Activated T-cell treated with anti-CD3 and anti-CD28 coated beads, Interleukin-2, amount 50 U/mL, for 72 hours (primary cell): ENCODE data around the gene SPNS2. TPM values are rescaled to one million over a fixed set of nuclear protein-coding genes. Genes with fewer than 3 reads are reported as not detected.

Experiments used
- ATAC-seq, 2 donors: fragments of 150-1000 bp; cut with Tn5 transposase; replicated peaks in 1 of 2; 2 replicates each; pipeline ENCODE4 v1.10.0; 2021; ENCODE audit warnings: moderate library complexity in 2 of 2, mild to moderate bottlenecking in 1 of 2
- DNase-seq, 2 donors: peaks; one replicate each; pipeline ENCODE4 v3.0.0; 2021 to 2022; ENCODE audit warnings: mixed read lengths in 1 of 2
- H3K27ac Mint-ChIP-seq: one replicate; pipeline ENCODE4 v1.8.0; 2022; ENCODE audit warnings: mild to moderate bottlenecking, moderate library complexity, mixed read lengths
- H3K27me3 Mint-ChIP-seq: one replicate; pipeline ENCODE4 v1.8.0; 2022; ENCODE audit warnings: low read depth, mixed read lengths
- H3K36me3 Mint-ChIP-seq, 2 donors: one replicate each; pipeline ENCODE4 v1.8.0; 2022; ENCODE audit warnings: mixed read lengths in 2 of 2, mild to moderate bottlenecking in 1 of 2; ENCODE audit not compliant: insufficient read depth in 2 of 2
- H3K4me1 Mint-ChIP-seq: one replicate; pipeline ENCODE4 v1.8.0; 2022; ENCODE audit warnings: low read depth, mixed read lengths
- H3K4me3 Mint-ChIP-seq, 2 donors: one replicate each; pipeline ENCODE4 v1.8.0; 2022; ENCODE audit warnings: mild to moderate bottlenecking in 2 of 2, mixed read lengths in 2 of 2, moderate library complexity in 2 of 2
- H3K9me3 Mint-ChIP-seq, 2 donors: one replicate each; pipeline ENCODE4 v1.8.0; 2022; ENCODE audit warnings: mixed read lengths in 2 of 2
- total RNA-seq, 2 donors: library from RNA; stranded (reverse); gene quantifications; one replicate each; pipeline ENCODE4 v1.2.3, GENCODE V29; 2022

The SPNS2 gene
- total RNA-seq, 2 donors from 2014 or later = 1.1 to 1.3 TPM

DNA sequence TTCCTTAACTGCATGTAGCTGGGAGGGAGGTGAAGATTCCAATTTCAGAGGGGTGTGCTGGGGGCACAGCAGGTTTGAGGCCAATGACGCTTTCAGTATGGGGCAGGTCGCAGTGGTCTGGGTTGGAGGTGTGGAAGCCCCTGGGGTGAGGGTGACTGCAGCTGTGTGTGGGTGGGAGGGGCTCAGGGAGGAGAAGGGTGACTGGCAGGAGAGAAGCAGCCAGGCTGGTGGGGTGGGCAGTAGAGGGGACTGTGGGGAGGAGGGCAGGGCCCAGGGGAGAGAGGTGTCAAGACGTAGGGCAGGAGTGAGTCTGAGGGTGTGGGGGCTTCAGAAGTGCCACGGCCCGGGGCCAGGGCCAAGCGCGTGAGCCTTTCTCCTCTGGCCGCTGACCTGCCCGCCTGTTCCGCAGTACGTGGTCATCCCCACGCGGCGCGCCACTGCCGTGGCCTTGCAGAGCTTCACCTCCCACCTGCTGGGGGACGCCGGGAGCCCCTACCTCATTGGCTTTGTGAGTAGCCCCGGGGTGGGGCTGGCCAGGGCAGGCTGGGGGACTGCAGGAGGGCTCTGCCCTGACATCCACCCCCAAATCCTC, 37.1 kb downstream of the SPNS2 start:
- Mint-ChIP-seq H3K27ac (no peak overlapping the region), H3K27me3 (peaks cover 7% of the 10 kb centered on the region), H3K9me3 (no peaks in the 10 kb centered on the region), H3K4me1 (no peaks in the 10 kb centered on the region), H3K4me3 (no peak overlapping the region), H3K36me3 (peaks cover 0 to 4% of the 10 kb centered on the region in 2 donors)
- ATAC-seq = no peak
- DNase-seq = no peak

DNA sequence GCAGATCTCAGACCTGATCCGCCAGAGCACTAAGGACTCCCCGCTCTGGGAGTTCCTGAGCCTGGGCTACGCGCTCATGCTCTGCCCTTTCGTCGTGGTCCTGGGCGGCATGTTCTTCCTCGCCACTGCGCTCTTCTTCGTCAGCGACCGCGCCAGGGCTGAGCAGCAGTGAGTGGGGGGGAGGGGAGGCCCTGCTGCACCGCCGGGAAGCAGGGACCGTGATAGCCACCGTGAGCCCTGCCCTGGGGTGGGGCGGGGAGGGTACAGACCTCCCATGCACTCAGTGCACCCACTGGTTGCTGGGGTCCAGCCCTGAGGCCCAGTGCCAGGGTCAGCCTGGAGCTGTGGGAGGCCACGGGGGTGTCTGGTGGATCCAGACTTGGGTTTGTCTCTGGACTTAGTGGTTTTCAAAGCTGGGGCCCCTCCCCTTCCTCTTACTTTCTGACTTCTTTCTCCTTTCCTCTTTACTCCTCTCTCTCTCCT, 37.6 kb downstream of the SPNS2 start:
- H3K9me3 Mint-ChIP-seq = no peaks in the 10 kb centered on the region
- no peaks in the 10 kb centered on the region for H3K4me1 Mint-ChIP-seq
- H3K36me3 Mint-ChIP-seq = peaks cover 0 to 5% of the 10 kb centered on the region in 2 donors
- DNase-seq (no peak), ATAC-seq (no peak)
- H3K27me3 Mint-ChIP-seq = peaks cover 7% of the 10 kb centered on the region
- no peak overlapping the region for H3K27ac Mint-ChIP-seq
- no peak overlapping the region for H3K4me3 Mint-ChIP-seq

DNA sequence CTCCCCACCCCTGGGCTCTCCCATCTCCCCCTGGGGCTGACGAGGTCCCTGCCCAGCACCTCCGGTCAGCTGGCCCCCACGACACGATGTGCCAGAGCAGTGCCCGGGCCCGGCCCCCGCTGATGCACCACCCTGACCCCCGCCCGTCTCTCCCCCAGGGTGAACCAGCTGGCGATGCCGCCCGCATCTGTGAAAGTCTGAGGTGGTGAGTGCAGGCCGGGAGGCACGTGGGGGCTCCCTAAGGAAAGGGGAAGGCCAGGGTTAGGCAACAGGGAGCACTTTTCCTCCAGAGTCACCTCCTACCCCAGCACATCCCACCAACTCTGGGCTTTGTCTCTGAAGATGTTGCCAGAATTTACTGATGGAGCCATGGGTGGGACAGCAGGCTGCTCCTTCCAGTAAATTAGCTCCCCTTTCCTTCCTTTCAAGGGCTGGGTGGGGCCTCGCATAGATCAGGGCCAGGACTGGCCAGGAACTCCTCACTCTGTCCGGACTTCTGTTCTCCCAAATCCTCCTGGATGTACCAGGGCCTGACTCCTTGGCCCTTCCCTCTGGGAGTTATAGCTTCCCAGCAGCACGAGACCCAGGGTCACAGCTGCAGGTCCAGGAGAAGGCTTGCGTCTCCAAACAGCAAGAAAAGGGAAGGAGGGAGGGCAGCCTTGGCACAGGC, 38.2 kb downstream of the SPNS2 start:
- Mint-ChIP-seq H3K4me3 (no peak overlapping the region), H3K9me3 (no peaks in the 10 kb centered on the region), H3K4me1 (no peaks in the 10 kb centered on the region), H3K27me3 (peaks cover 5% of the 10 kb centered on the region), H3K27ac (no peak overlapping the region), H3K36me3 (peaks cover 0 to 5% of the 10 kb centered on the region in 2 donors)
- DNase-seq (no peak), ATAC-seq (no peak)

DNA sequence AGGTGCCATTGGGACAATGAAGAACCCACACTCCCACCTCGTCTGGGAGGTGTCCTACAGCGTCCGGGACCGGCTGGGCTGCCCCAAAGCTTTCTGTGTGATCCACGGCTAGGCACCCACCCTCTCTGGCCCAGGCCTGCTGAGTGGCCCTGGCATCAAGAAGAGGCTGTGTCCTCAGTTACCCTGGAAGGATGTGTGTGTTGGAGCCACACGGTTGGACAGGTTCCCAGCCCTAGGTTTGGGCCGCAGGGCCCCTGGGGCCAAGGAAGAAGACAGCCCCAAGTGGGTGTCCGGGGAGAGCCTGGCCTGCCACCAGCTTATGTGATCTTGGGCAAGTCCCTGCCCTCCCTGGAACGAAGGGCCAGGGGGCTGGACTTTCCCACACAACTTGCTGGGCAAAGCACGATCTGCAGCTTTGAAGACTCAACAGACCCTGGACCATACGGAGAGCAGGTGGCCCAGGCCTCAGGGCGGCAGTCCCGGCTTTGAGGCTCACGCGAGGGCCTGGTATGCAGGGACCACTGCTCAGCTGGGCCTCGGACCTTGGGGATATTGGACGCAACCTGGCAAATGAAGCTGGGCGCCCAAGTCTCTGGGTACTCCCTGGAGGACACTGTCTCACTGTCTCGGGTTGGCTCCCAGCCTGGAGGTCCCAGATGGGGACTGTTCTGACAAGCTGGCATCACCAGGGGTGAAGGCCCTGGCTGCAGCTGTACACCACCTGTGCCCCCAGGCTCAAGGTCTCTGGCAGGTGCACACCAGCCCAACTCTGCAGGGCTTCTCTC, 39.0 kb downstream of the SPNS2 start:
- Mint-ChIP-seq H3K4me1 (no peaks in the 10 kb centered on the region), H3K4me3 (no peak overlapping the region), H3K36me3 (peaks cover 0 to 8% of the 10 kb centered on the region in 2 donors), H3K27ac (no peak overlapping the region), H3K27me3 (no peaks in the 10 kb centered on the region), H3K9me3 (no peaks in the 10 kb centered on the region)
- ATAC-seq (no peak), DNase-seq (no peak)

DNA sequence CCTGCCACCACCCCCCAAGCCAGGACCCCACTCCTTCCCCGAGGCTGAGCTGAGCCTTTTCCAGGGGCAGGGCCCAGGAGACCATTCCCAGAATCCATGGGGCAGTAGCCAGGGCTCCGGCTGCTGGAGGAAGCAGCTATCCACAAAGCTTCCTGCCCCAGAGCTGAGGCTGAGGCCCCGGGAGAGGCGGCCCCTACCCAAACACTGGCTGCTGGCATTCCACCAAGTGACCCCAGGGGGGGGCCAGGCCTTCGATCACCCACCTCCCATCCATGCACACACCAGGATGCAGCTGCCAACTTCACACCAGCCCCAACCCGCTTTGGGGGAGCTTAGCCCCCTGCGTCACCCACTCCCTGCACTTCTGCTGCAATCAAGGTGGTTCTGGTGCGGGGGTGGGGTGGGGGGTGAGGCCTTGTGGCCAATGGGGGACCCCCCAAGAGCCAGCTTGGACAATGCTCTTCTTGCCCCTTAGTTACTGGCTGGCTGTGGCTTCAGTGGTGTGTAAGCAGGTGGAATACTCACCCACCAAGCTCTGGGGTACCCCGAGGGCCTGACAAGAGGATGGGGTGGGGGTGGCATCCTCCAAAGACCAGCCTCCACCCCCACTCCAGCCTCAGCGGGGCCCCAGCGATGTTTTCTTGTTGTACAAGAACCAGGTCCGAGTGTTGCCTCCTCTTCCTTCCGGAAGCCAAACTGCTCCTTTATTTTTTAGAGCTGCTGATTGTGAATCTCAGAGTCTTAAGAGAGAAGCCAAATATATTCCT, 39.7 kb downstream of the SPNS2 start:
- no peak overlapping the region for H3K4me3 Mint-ChIP-seq
- peaks cover 0 to 8% of the 10 kb centered on the region in 2 donors for H3K36me3 Mint-ChIP-seq
- H3K4me1 Mint-ChIP-seq = no peaks in the 10 kb centered on the region
- no peaks in the 10 kb centered on the region for H3K27me3 Mint-ChIP-seq
- no peak overlapping the region for H3K27ac Mint-ChIP-seq
- ATAC-seq (no peak), DNase-seq (no peak)
- no peaks in the 10 kb centered on the region for H3K9me3 Mint-ChIP-seq

DNA sequence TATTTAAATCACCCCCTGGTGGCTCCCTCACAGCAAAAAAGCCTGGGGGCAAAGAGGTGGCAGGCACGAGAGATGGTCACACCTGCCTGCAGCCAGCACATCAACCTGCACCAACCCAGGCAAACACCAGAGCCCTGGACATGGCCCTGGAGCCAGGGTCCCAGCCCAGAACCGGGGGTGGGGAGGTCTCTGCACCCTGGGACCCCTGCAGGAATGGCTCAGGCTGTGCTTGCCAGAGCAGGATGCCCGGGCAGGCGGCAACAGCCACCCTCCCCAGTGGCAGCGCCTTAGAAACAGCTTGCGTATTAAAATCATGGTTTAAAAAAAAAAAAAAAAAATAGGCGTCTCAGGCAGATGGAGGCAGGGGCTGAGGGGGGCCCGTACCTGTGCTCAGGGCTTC, 40.3 kb downstream of the SPNS2 start:
- Mint-ChIP-seq H3K27ac (no peak overlapping the region), H3K9me3 (no peaks in the 10 kb centered on the region), H3K4me3 (no peak overlapping the region), H3K36me3 (peaks cover 0 to 8% of the 10 kb centered on the region in 2 donors), H3K4me1 (no peaks in the 10 kb centered on the region), H3K27me3 (no peaks in the 10 kb centered on the region)
- no peak for DNase-seq
- ATAC-seq = no peak

DNA sequence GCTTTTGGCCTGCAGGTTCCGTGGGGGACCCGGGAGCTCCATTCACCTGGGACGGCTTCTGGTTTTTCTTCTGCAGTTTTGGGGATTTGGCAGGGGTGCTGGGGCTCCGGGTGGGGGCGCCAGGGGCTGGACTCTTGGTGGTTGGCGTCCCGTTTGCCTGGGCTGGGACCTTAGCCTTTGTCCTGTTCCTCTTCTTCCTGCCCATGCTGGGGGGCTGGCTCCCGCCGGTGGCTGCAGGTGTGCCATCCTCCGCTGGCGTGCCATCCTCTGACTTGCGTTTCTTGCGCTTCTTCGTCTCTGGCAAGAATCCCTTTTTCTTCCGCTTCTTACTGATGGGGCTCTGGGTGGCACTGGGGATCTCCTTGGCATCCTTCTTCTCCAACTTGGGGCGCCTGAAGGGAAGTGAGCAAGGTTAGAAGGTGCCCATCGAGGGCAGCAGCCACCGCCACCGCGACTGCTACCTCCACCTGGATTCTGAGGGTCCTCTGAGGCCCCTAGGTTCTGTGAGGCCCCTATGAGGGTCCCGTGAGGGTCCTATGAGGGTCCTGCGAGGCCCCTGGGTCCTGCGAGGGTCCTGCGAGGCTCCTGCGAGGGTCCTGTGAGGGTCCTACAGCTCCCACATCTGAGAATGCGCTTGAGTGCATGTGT, 41.0 kb downstream of the SPNS2 start:
- H3K27ac Mint-ChIP-seq = no peak overlapping the region
- no peak overlapping the region for H3K4me3 Mint-ChIP-seq
- no peaks in the 10 kb centered on the region for H3K4me1 Mint-ChIP-seq
- no peaks in the 10 kb centered on the region for H3K27me3 Mint-ChIP-seq
- no peak for DNase-seq
- no peaks in the 10 kb centered on the region for H3K9me3 Mint-ChIP-seq
- no peak for ATAC-seq
- peaks cover 0 to 8% of the 10 kb centered on the region in 2 donors for H3K36me3 Mint-ChIP-seq

DNA sequence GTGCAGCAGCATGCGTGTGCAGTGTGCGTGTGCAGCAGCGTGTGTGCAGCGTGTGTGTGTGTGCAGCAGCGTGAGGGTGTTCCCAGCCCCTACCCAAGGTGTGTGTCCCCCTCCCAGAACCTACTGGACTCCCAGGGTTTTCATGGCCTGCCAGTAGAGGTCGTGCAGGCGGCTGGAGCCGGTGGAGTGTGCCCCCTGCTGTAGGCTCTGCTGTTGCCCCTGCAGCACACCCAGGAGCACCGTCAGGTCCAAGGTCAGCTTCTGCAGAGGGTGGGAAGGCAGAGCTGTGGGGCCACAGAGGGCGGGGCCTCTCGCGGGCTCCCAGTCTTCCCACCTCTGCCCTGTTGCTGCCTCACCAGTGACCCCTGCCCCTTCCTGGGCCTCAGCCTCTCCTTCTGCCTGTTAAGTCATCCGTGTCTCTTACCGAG, 41.6 kb downstream of the SPNS2 start:
- DNase-seq (no peak), ATAC-seq (no peak)
- Mint-ChIP-seq H3K27ac (no peak overlapping the region), H3K4me3 (no peak overlapping the region), H3K9me3 (no peaks in the 10 kb centered on the region), H3K36me3 (peaks cover 0 to 10% of the 10 kb centered on the region in 2 donors), H3K27me3 (no peaks in the 10 kb centered on the region), H3K4me1 (no peaks in the 10 kb centered on the region)

DNA sequence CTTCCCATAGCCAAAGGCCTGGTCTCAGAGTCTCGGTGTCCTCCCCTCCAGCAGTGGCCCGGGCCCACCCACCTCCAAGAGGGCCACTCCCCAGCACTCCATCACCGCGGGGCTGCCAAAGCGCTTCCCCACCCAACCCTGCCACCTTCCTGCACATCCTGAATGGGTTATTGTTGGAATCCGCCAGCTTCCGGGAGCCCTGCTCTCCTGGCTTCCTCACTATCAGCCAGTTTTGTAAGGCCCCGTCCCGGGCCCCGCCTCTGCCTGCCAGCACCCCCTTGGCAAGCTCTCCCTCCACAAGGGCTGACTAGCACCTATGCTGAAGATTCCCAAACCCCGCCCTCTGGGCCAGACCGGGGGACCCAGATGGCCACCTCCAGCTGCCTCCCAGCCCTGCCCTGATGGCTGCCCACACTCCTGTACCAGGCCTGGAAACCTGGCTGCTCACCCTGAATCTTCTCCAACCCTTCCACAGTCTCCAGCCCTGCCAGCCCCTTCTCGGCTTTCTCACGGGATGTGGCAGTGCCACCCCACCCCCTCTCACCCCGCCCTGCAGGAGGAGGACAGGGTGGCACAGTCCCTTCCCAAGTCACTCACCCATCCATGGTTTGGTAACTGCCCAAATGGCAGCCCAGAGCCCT, 42.1 kb downstream of the SPNS2 start:
- no peak for ATAC-seq
- Mint-ChIP-seq H3K4me1 (no peaks in the 10 kb centered on the region), H3K4me3 (no peak overlapping the region), H3K27me3 (no peaks in the 10 kb centered on the region), H3K36me3 (peaks cover 0 to 10% of the 10 kb centered on the region in 2 donors), H3K27ac (no peak overlapping the region), H3K9me3 (no peaks in the 10 kb centered on the region)
- DNase-seq = no peak

DNA sequence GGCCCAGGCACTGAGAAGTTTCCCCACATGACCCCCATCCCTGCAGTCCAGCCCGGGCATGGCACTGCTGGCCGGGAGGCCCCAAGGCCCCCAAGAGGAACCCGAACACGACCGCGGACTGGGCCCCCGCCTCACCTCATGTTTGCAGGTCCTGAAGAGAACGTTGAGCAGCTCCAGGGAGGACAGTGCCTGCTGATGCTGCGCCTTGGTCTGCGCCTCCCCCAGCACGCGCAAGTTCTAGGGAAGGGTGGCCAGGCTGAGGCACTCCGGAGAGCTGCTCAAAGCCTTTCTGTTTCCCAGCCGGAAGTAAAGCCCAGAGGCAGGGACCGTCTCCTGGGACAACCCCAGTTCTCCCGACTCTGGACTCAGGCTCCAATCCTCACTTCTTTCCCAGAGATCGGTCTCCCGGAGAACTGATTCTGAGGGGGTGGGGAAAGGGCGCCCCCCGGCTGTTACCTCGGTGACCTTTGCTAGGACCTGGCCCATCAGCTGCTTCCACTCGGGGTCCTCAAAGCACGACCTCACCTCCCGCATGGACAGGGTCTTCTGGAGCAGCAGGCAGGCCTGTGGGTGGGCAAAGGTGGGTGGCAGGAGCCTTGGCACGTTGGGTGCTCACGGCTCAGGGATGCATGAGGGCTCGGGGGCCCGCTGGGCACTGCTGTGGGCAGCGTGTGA, 42.8 kb downstream of the SPNS2 start:
- Mint-ChIP-seq H3K27me3 (no peaks in the 10 kb centered on the region), H3K27ac (no peak overlapping the region), H3K36me3 (peaks cover 0 to 10% of the 10 kb centered on the region in 2 donors), H3K9me3 (no peaks in the 10 kb centered on the region), H3K4me3 (no peak overlapping the region), H3K4me1 (no peaks in the 10 kb centered on the region)
- ATAC-seq = no peak
- DNase-seq = no peak

DNA sequence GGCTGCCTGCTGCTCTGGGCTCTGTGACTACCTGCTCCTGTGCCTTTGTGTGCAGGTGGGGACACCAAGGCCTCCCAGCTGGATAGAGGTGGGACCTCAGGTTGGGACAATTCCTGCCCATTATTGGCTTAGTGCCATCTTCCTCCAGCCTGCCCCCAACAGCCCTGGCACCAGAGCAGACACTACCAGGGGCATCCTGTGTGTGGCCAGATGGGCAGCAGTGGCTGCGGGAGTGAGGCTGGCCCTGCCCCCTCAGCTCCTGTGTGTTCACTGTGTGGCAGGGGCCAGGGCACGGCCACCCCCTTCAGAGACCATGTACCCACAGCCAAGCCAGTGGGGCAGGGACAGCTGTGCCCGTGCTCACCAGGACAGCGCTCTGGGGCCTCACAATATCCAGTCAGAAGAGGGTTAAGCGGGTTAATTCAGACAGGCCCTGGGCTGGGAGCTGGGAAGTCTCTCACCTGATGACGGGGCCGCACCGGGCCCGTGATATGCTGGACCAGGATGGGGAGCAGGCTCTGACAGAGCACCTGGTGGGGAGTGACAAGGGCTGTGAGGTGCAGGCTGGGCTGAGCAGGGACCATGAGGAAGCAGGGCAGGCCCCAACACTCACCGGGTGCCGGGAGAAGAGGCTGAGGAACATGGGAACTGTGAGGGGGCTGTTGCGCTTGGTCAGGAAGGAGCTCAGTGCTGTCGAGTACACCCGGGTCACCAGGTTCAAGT, 43.5 kb downstream of the SPNS2 start:
- H3K27me3 Mint-ChIP-seq = no peaks in the 10 kb centered on the region
- no peak overlapping the region for H3K27ac Mint-ChIP-seq
- H3K4me3 Mint-ChIP-seq = no peak overlapping the region
- H3K4me1 Mint-ChIP-seq = no peaks in the 10 kb centered on the region
- H3K36me3 Mint-ChIP-seq = peaks cover 0 to 10% of the 10 kb centered on the region in 2 donors
- DNase-seq (no peak), ATAC-seq (no peak)
- no peaks in the 10 kb centered on the region for H3K9me3 Mint-ChIP-seq
